GM19455 (cell line): ENCODE results near the gene SUN3.
"Not testable (repeated sequence)": the region's sequence is repeated elsewhere in the genome, so short reads cannot be mapped to it uniquely, and the experiment has no call there.

Experiments used
- ATAC-seq: cut with Tn5 transposase; IDR thresholded peaks from one replicate; pipeline ENCODE4 v1.9.1; 2021; ENCODE audit not compliant: unreplicated experiment

SUN3 gene

DNA sequence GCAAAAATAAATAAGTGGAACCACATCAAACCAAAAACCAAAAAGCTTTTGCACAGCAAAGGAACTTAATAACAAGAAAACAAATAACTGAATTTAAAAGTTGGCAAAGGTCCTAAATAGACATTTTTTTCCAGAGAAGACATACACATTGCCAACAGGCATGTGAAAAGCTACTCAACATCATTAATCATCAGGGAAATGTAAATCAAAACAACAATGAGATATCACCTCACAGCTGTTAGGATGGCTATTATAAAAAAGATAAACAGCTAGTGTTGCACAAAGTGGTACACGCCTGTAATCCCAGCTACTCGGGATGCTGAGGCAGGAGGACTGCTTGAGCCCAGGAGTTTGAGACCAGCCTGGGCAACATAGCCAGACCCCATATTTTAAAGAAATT lies 2.2 kb upstream of the SUN3 start:
- ATAC-seq = no peak

DNA sequence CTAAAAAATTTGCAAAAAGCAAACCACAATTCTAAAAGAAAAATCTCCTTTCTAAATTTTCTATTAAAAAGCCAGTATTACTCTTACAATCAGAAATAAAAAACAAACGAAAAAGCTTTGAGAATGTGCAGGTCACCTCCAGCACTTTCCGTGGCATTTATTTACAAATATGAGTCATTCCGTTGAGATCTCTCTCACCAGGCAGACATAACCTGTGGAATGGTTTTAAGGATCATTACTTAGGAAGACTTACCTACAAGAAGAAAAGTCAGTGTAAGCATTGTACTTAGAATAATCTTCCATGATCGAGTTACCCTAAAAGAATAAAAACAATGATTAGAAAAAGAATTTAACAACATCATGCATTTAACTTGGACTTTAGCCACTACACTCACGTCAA lies 3.3 kb downstream of the SUN3 start:
- no peak for ATAC-seq

DNA sequence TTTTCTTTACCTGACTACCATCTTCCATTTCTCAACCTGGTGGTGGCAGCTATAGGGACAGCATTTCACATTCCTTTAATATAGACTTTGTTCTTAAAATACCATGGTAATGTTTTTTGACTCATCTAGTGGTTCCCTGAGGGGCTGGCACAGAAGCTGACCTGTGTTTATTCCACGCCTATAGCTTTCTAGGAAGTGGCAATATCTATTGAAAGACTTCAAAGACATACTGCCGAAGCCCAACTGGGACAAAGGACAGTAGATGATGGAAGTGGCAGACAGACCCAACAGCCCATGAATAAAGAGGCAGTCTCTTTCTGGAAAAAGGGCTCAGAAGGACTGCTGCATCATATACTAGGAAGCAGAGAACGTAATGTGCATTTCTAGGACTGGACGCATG lies 11.2 kb downstream of the SUN3 start:
- ATAC-seq = no peak

DNA sequence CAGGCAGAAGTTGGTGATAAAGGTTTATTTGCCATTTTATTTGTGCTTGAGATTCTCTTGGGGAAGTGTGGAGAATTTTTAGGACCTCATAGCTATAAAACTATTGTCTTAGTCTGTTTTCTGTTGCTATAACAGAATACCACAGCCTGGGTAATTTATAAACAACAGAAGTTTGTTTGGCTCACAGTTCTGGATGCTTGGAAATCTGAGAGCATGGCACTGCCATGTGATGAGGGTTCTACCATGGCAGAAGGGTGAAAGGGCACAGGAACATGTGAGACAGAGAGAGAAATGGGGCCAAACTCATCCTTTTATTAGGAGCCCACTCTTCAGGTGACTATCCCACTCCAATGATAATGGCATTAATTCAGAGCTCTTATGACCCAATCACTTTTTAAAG lies 12.3 kb downstream of the SUN3 start:
- no peak for ATAC-seq

DNA sequence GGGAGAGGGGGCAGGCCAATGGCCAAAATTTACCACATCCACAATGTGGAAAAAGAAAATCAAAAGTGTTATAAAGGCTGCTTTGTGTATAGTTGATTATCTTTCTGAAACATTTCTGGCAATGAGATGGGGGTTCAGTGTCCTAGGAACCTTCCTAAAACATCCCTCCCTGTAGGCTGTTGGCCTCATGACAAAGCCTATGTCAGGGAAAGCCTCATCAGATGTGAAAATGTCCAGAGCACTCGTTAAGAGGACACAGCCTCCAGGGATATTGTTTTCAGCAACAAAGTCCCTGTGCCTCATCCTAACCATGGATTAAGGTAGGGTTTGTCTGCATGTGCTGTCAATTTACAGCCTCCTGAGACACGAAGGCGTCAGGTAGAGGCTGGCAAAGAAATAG lies 17.0 kb downstream of the SUN3 start:
- no peak for ATAC-seq

DNA sequence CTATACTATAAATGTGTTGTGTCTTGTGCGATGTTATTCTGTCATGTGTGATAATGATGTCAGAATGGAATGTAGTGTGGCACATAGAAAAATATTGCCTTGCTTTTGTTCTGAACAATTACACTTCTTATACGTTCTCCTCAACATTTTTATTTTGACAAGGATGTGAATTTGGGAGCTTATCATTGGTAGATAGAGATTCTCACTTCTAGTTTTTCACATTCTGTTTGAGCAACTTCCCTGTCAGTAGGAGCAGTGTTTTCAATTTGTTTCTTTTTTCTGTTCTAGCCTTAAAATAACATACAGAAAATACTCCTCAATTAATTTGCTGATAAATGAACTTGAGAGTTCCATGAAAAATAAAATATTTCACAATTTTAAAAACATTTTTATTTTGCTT lies 17.6 kb downstream of the SUN3 start:
- ATAC-seq = no peak

DNA sequence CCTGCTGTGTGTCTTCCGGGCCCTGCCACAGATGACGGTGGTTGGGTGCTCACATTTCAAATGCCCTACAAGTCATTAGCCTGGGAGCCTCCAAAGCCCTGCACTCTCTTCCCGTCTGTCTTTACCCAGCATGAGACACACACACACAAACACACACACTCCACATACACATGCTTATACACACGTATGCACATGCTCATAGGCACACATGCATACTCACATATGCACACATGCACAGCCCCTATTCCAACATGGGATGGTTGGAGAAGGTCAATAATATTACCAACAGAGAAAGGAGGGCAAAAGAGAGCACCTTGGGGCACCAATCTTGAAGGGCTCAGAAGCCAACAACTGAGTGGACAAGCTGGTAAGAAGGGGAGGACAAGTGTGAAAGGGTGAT lies 19.0 kb downstream of the SUN3 start:
- ATAC-seq = no peak

DNA sequence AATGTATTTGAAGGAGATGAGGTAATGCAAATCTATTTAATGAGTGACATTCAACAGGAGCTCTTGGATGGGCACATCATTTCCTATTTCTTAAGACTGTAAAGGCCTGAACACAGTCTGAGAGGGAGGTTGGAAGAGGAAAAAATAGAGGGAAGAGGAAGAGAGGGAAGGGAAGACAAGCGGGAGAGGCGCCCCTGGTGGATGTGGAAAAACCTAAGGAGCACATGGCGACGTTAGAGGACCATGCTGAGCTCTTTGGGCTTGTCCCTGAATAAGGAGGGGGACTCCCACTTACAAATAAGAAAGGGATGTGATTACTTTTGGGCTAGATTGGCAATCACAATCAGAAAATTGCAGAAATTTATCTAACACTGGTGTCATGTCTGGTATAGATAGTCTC lies 19.6 kb downstream of the SUN3 start:
- ATAC-seq = no peak

DNA sequence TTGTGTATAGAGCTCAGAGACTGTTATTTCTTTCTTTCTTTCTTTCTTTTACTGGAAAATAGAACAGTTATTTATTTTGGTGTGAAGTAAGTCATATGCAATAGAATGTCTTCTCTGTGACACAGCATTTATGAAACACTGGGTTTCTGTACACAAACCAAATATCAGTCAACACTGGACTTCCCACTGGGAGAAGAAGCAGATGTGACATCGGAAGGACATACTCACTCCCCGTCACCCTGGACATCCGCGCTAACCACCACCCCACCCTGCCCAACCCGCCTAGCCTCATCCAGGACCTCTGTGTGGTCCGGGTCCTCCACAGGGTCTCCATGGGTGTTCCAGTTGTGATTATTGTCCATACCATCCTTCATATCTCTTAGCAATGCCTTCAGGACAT lies 22.0 kb downstream of the SUN3 start:
- no peak for ATAC-seq

DNA sequence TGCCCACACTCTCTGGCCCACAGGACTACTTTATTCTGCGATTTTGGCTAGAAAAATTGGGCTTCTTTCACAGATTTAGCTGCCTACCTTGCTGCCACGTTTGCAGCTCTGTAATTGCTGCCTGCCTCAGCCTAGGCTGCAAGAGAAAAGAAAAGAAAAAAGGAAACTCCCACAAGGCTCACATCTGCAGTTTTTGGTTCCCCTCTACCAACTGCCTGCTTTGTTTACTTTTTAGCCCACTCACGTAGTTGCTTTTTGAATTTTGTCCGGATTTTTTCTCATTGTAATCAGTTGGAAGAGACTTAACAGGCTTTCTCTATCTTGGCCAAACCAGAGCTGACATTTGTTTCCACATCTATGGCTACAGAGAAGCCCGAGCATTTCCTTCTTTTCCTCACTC lies 24.3 kb downstream of the SUN3 start:
- peak; percentile 65 for ATAC-seq

DNA sequence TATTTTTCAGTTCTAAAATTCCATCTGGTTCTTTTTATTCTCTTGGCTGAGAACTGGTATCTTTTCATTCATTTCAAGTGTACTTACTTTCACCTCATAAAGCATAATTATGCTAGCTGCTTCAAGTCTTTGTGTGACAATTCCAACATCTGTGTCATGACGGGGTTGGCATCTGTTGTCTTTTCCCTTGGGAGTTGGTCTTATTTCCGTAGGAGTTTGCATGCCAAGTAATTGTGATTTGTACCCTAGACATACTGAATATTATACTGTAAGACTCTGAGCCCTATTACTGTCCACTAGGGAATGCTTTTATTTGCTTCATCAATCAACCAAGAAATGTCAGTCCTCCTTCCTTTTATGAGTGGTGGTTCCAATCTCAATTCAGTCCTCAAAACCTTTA lies 24.9 kb downstream of the SUN3 start:
- peak; percentile 10 for ATAC-seq

DNA sequence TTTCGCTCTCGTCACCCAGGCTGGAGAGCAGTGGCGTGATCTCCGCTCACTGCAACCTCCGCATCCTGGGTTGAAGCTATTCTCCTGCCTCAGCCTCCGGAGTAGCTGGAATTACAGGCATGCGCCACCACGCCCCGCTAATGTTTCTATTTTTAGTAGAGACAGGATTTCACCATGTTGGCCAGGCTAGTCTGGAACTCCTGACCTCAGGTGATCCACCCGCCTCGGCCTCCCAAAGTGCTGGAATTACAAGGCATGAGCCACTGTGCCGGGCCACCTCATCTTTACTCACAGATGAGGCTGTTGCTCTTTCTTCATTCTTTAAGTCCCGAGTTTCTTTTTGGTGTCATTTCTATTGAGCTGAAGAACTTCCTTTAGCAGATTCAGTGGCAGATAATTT lies 28.7 kb downstream of the SUN3 start:
- not testable (repeated sequence) for ATAC-seq

DNA sequence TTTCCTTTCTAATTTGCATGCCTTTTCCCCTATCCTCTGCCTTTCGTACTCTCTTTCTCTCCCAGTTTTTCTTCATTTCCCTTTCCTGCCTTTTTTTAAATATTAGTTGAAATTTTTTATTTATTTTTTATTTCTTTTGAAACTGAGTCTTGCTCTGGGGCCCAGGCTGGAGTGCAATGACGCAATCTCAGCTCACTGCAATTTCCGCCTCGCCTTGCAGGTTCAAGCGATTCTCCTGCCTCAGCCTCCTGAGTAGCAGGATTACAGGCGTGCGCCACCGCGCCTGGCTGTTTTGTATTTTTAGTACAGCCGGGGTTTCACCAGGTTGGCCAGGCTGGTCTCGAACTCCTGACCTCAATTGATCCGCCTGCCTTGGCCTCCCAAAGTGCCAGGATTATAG lies 29.5 kb downstream of the SUN3 start:
- ATAC-seq = no peak

DNA sequence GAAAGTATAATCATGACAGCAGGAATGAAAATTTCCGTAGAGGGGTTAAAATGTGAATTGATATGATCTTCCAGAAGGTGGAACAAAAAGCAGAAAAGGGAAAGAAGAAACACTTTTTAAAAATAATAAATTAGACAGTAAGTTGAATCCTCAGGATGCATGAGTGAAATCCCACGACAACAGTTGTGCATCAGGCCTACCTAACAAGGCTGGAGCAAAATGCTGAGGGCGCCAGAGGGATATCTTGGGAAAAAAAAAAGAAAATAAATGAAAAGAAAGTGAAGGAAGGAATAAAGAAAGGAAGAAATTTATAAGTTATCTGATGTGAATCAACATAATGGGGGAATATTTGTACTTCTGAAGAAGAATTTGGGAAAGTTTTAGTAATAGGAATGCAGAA lies 36.5 kb downstream of the SUN3 start:
- ATAC-seq = no peak

DNA sequence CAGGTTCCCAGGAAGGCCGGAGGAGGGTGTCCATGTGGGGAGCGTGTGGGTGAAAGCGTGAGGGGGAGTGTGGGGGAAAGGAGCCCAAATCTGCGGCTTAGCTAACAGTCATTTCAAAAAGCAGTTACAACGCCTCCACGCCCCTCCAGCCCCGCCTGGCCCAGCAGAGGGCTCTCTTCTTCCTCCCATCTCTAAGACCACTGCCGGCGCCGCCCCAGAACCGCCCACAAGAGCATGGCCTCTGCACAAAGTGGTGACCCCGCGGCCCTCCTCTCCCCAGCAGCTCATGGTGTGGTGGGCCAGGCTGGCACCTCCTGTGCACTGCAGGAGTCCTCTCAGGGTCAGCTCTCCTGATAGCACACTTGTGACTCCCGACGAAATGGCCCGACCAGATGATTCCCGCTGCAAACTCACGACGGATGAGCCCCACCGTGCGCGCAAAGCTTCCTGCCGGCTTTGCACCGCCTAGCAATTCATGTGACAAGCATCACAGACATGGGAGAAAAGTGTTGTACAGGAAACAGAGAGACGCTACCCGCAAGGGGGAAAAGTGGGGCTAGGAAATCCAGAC lies 37.1 kb downstream of the SUN3 start:
- ATAC-seq = peak; percentile 100

DNA sequence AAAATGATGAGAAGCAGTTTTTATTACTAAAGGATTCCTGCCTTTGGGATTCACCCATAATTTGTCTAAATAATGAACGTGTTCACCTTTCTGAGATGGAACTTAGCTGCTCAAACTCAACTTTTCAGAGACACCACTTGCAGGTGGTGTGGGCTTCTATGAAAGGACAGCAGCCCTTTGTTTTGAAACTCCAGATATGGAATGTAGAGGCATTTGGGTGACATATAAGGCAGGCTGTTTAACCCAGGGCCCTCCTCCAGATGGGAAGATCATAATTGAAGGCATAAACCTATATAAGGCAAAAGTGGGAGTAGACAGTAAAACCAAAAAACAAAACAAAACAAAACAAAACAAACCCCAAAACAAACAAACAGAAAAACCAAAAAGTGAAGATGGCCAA lies 37.6 kb downstream of the SUN3 start:
- ATAC-seq = no peak

DNA sequence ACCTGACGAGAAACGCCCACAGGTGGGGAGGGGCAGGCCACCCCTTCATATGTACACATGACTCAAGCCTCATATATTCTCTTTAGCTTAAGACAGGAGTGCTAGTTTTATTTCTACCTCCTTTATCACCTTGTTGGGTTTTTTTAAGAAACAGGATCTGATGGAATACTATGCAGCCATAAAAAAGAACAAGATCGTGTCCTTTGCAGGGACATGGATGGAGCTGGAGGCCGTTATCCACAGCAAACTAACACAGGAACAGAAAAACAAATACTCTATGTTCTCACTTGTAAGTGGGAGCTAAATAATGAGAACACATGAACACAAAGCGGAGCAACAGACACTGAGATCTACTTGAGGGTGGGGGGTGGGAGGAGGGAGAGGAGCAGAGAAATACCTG lies 38.3 kb downstream of the SUN3 start:
- ATAC-seq = no peak

DNA sequence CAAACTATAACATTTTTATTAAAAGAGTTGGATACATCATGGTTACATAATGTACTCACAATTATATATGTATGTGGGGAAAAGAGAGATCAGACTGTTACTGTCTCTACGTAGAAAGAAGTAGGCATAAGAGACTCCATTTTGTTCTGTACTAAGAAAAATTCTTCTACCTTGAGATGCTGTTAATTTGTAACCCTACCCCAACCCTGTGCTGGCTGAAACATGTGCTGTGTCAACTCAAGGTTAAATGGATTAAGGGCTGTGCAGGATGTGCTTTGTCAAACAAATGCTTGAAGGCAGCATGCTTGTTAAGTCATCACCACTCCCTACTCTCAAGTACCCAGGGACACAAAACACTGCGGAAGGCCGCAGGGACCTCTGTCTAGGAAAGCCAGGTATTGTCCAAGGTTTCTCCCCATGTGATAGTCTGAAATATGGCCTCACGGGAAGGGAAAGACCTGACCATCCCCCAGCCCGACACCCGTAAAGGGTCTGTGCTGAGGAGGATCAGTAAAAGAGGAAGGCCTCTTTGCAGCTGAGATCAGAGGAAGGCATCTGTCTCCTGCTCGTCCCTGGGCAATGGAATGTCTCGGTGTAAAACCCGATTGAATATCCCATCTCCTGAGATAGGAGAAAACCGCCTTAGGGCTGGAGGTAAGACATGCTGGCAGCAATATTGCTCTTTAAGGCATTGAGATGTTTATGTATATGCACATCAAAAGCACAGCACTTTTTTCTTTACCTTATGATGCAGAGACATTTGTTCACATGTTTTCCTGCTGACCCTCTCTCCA lies 39.1 kb downstream of the SUN3 start:
- not testable (repeated sequence) for ATAC-seq

DNA sequence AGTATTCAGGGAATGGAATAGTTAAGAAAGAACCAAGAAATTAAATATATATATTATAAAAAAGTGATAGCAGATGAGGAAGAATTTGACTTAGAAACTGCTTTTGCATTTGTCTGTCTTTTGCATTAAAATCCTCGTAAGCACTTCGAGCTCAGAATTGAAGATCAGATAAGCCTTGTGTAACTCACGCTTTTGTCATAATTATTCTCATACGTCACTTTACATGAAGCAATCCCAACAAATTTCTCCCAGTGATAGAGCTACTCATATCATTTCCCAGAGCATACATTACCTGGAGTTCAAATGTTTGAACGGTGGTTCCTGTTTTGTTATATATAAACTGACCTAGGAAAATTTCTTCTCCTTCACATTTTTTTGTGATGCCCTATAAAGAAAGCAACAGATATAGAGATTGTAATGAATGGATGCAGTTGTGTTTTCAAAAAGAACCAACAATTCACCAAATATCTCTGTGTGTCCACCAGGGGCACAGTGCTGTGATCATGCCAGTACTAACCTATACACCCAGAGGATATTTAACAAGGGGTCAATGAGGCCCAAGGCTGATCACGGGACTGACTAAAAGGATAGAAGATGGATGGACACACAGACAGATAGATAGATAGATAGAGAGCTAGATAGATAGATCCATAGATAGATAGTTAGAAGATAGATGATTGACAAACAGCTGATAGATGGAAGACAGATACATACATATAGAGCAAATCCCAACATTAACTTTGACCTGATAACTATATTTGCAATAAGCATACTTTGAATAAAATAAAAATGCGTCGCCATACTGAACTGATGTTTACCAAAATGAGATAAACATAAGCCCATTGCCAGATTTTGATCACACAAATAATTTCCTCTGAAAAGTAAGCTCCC lies 40.2 kb downstream of the SUN3 start:
- no peak for ATAC-seq

DNA sequence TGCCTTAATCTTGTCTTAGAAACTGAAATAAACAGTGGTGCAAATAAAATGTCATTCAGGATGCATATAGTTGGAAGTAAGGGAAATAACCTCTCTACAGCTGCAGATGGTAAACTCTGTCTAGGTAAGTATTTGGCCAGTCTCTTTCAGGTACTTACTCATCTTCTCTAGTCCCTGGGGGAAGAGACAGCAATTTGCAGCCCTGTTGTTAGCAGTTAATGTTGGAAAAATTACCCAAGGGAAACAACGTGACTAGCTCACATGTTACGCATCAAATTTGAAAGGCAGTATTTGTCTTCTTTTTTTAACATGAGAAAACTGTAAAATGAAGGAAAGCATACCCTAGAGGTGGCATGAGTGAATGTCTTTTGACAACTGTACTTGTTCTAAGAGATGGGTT lies 46.3 kb downstream of the SUN3 start:
- no peak for ATAC-seq

DNA sequence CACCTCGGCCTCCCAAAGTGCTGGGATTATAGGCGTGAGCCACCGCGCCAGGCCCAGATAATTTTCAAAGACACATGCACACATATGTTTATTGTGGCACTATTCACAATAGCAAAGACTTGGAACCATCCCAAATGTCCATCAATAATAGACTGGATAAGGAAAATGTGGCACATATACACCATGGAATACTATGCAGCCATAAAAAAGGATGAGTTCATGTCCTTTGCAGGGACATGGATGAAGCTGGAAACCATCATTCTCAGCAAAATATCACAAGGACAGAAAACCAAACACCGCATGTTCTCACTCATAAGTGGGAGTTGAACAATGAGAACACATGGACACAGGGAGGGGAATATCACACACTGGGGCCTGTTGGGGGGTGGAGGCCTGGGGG lies 48.3 kb downstream of the SUN3 start:
- ATAC-seq = not testable (repeated sequence)

DNA sequence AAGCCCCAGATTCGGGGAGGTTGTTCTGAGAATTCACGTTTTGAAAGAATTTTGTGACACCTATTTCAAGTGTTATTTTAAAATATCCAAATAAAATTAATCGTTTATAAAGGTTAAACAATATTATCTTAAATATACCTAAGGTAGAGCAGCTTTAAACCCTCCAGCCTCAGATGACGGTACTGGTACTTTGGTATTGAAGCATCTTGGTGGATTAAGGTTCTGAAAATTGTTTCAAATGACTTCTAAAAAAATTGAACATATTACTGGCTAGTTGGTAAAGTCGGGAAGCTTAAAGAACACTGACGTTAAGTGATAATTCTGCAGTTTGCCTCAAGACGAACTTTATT lies 49.1 kb downstream of the SUN3 start:
- ATAC-seq = no peak
